Upper lobe of right lung (tissue), 1 donor: ENCODE measurements around the gene FAM90A1. TPM values are rescaled to one million over a fixed set of nuclear protein-coding genes. Genes with fewer than 3 reads are reported as not detected.
"Not testable (repeated sequence)": the region's sequence is repeated elsewhere in the genome, so short reads cannot be mapped to it uniquely, and the experiment has no call there.

Experiments
- ATAC-seq: fragments of 200-7000 bp; cut with Tn5 transposase; one replicate; pipeline ENCODE4 v1.9.1; 2020; ENCODE audit warnings: mild to moderate bottlenecking, moderate library complexity
- DNase-seq: peaks from one replicate; pipeline ENCODE4 v3.0.0-alpha.2; 2020
- H3K27ac ChIP-seq: fragments of 200-600 bp; one replicate; pipeline ENCODE4 v1.8.0; 2022
- H3K27me3 ChIP-seq: fragments of 200-600 bp; one replicate; pipeline ENCODE4 v1.8.0; 2022; ENCODE audit warnings: mild to moderate bottlenecking
- H3K36me3 ChIP-seq: fragments of 200-600 bp; one replicate; pipeline ENCODE4 v1.8.0; 2022
- H3K4me1 ChIP-seq: fragments of 200-600 bp; one replicate; pipeline ENCODE4 v1.8.0; 2022
- H3K4me3 ChIP-seq: fragments of 200-600 bp; one replicate; pipeline ENCODE4 v1.8.0; 2022; ENCODE audit warnings: mild to moderate bottlenecking
- H3K9me3 ChIP-seq: fragments of 200-600 bp; one replicate; pipeline ENCODE4 v1.8.0; 2022
- intact Hi-C: fragments of 100-400 bp; cut with DNase I; formaldehyde crosslinking; loops from one replicate; pipeline ENCODE4 v1.11.0; 2022
- long read RNA-seq: library from polyadenylated mRNA; unstranded; transcript quantifications from one replicate; pipeline ENCODE4 v2.0.0, GENCODE V29; 2021
- total RNA-seq: library from RNA; stranded (reverse); fragmentation: NEBNext Ultra II Directional; extraction: Animal tissue kit (Norgen Biotek cat#: 25700); gene quantifications from one replicate; pipeline ENCODE4 v1.2.1, GENCODE V29; 2021
- donor health status: DM: no; HTN: yes; CAD: no; lungs with severe emphysema.

FAM90A1 gene
- total RNA-seq = 0.43 TPM
- long read RNA-seq, partial matches to known transcripts = 0 of 1 reads
- long read RNA-seq, other reads (novel, unspliced or antisense) = 1 of 1 reads

GRCh38 chr12:8226992-8227731 is at the start of gene FAM90A1:
Gene FAM90A1 (minus strand): TSS chr12:8227618. CDS start chr12:8224832, 2,786 bp downstream.
- peak; percentile 78 for DNase-seq
- H3K36me3 ChIP-seq, H3K9me3 ChIP-seq, ATAC-seq, H3K27me3 ChIP-seq, H3K27ac ChIP-seq, H3K4me1 ChIP-seq, intact Hi-C loops: not testable (repeated sequence)
- peak within 1 kb of the TSS; percentile 36 for H3K4me3 ChIP-seq

- H3K27ac ChIP-seq, H3K9me3 ChIP-seq, DNase-seq, H3K27me3 ChIP-seq, intact Hi-C loops, H3K4me3 ChIP-seq, ATAC-seq, H3K36me3 ChIP-seq, H3K4me1 ChIP-seq: not testable (repeated sequence)
Observed at GRCh38 chr12:8276397-8276796, 49.0 kb upstream of the FAM90A1 start.

GRCh38 chr12:8266706-8267105 is 39.3 kb upstream of the FAM90A1 start:
- H3K27me3 ChIP-seq, ATAC-seq, intact Hi-C loops, DNase-seq, H3K27ac ChIP-seq, H3K36me3 ChIP-seq, H3K4me3 ChIP-seq, H3K9me3 ChIP-seq, H3K4me1 ChIP-seq: not testable (repeated sequence)

GRCh38 chr12:8264236-8264635 is 36.8 kb upstream of the FAM90A1 start:
- H3K4me1 ChIP-seq, H3K27me3 ChIP-seq, DNase-seq, H3K36me3 ChIP-seq, H3K4me3 ChIP-seq, H3K9me3 ChIP-seq, ATAC-seq, H3K27ac ChIP-seq, intact Hi-C loops: not testable (repeated sequence)

GRCh38 chr12:8261111-8261554 is 33.7 kb upstream of the FAM90A1 start:
- ATAC-seq, H3K4me3 ChIP-seq, H3K36me3 ChIP-seq, H3K27me3 ChIP-seq, H3K27ac ChIP-seq, intact Hi-C loops, H3K4me1 ChIP-seq, H3K9me3 ChIP-seq: not testable (repeated sequence)
- peak; percentile 67 for DNase-seq

GRCh38 chr12:8256356-8256755 is 28.9 kb upstream of the FAM90A1 start:
- ATAC-seq, H3K4me3 ChIP-seq, H3K27me3 ChIP-seq, H3K27ac ChIP-seq, H3K9me3 ChIP-seq, intact Hi-C loops, DNase-seq, H3K36me3 ChIP-seq, H3K4me1 ChIP-seq: not testable (repeated sequence)

GRCh38 chr12:8254705-8255104 is 27.3 kb upstream of the FAM90A1 start:
- ATAC-seq, intact Hi-C loops: not testable (repeated sequence)

GRCh38 chr12:8252056-8252818 is 24.8 kb upstream of the FAM90A1 start:
- H3K27me3 ChIP-seq, H3K27ac ChIP-seq, H3K4me3 ChIP-seq, H3K9me3 ChIP-seq, H3K36me3 ChIP-seq, intact Hi-C loops, H3K4me1 ChIP-seq, ATAC-seq: not testable (repeated sequence)
- peak; percentile 66 for DNase-seq

More at GRCh38 chr12:8254705-8255104, 27.3 kb upstream of the FAM90A1 start:
- H3K36me3 ChIP-seq, DNase-seq, H3K4me1 ChIP-seq, H3K27ac ChIP-seq, H3K9me3 ChIP-seq, H3K4me3 ChIP-seq, H3K27me3 ChIP-seq: not testable (repeated sequence)

GRCh38 chr12:8251616-8252015 is 24.2 kb upstream of the FAM90A1 start:
- DNase-seq, H3K27ac ChIP-seq, H3K4me1 ChIP-seq, H3K9me3 ChIP-seq, intact Hi-C loops, H3K36me3 ChIP-seq, ATAC-seq, H3K4me3 ChIP-seq, H3K27me3 ChIP-seq: not testable (repeated sequence)

- H3K27ac ChIP-seq, H3K27me3 ChIP-seq, H3K9me3 ChIP-seq, H3K4me1 ChIP-seq, H3K4me3 ChIP-seq, DNase-seq, H3K36me3 ChIP-seq, ATAC-seq, intact Hi-C loops: not testable (repeated sequence)
Observed at GRCh38 chr12:8246941-8247535, 19.6 kb upstream of the FAM90A1 start.

GRCh38 chr12:8243682-8244161 is 16.3 kb upstream of the FAM90A1 start:
- Histone ChIP-seq H3K4me3 (peak overlapping the region; percentile 72), H3K27ac (peak overlapping the region; percentile 74)
- ATAC-seq, H3K27me3 ChIP-seq, H3K9me3 ChIP-seq, intact Hi-C loops, DNase-seq, H3K4me1 ChIP-seq, H3K36me3 ChIP-seq: not testable (repeated sequence)

GRCh38 chr12:8242880-8243681 is 15.7 kb upstream of the FAM90A1 start:
- H3K4me1 ChIP-seq, H3K36me3 ChIP-seq, intact Hi-C loops, H3K27me3 ChIP-seq, H3K9me3 ChIP-seq: not testable (repeated sequence)
- H3K4me3 ChIP-seq = peak overlapping the region; percentile 72
- ATAC-seq = peak; percentile 100
- H3K27ac ChIP-seq = peak overlapping the region; percentile 74
- peak; percentile 99 for DNase-seq

GRCh38 chr12:8242622-8242879 is 15.1 kb upstream of the FAM90A1 start:
- H3K36me3 ChIP-seq, H3K4me1 ChIP-seq, intact Hi-C loops, ATAC-seq, H3K9me3 ChIP-seq, H3K27me3 ChIP-seq, DNase-seq: not testable (repeated sequence)
- peak overlapping the region; percentile 72 for H3K27ac ChIP-seq
- peak overlapping the region; percentile 72 for H3K4me3 ChIP-seq
